Skeletal muscle tissue (tissue), 4 donors: ENCODE data around the gene LYSMD4. TPM values are rescaled to one million over a fixed set of nuclear protein-coding genes. Genes with fewer than 3 reads are reported as not detected.

Experiments used
- H3K27ac ChIP-seq: one replicate; pipeline ENCODE4 v1.7.0; 2013; ENCODE audit warnings: mild to moderate bottlenecking, low read depth, low read length, inconsistent platforms
- H3K27me3 ChIP-seq, 3 donors: one replicate each; pipeline ENCODE4 v1.7.0; 2013; ENCODE audit warnings: low read length in 3 of 3; ENCODE audit not compliant: control insufficient read depth in 3 of 3, insufficient read depth in 3 of 3
- H3K36me3 ChIP-seq, 3 donors: one replicate each; pipeline ENCODE4 v1.7.0; 2013; ENCODE audit warnings: low read length in 3 of 3; ENCODE audit not compliant: control insufficient read depth in 3 of 3, insufficient read depth in 3 of 3
- H3K4me1 ChIP-seq, 3 donors: one replicate each; pipeline ENCODE4 v1.7.0; 2013; ENCODE audit warnings: low read length in 3 of 3, mild to moderate bottlenecking in 3 of 3; ENCODE audit not compliant: control insufficient read depth in 3 of 3, insufficient read depth in 3 of 3
- H3K4me3 ChIP-seq, 3 donors: one replicate each; pipeline ENCODE4 v1.7.0; 2013; ENCODE audit warnings: low read length in 3 of 3
- H3K9ac ChIP-seq, 3 donors: one replicate each; pipeline ENCODE4 v1.7.0; 2013; ENCODE audit warnings: low read length in 3 of 3, mild to moderate bottlenecking in 3 of 3, moderate library complexity in 2 of 3, low read depth in 1 of 3
- H3K9me3 ChIP-seq, 3 donors: one replicate each; pipeline ENCODE4 v1.7.0; 2013; ENCODE audit warnings: low read length in 3 of 3; ENCODE audit not compliant: control insufficient read depth in 3 of 3
- total RNA-seq: library from RNA; depleted of rRNA; stranded (reverse); fragments of >200 nt; gene quantifications from one replicate; pipeline ENCODE4 v1.2.3, GENCODE V29; 2014
- donor health status: Osteomylitis.

Gene LYSMD4
- total RNA-seq, 1 donor from 2014 or later = 11.0 TPM

GRCh38 chr15:99732124-99732750 is 1.0 kb downstream of the LYSMD4 start:
- Histone ChIP-seq H3K4me1 (peaks cover 27 to 42% (median 30%) of the 10 kb centered on the region in 3 donors), H3K27ac (peak overlapping the region; percentile 88), H3K9ac (peak overlapping the region; percentile 83 to 92 (median 84))

GRCh38 chr15:99731336-99732123 is 1.7 kb downstream of the LYSMD4 start:
- peaks cover 27 to 42% (median 30%) of the 10 kb centered on the region in 3 donors for H3K4me1 ChIP-seq
- H3K9ac ChIP-seq = peak overlapping the region in 1 of 3 donors; percentile 92
- no peak overlapping the region for H3K27ac ChIP-seq
- peak overlapping the region in 1 of 3 donors; percentile 83 for H3K4me3 ChIP-seq
- no peaks in the 10 kb centered on the region for H3K9me3 ChIP-seq
- H3K36me3 ChIP-seq = peaks cover 0 to 9% (median 2%) of the 10 kb centered on the region in 3 donors
- no peaks in the 10 kb centered on the region for H3K27me3 ChIP-seq

More at GRCh38 chr15:99732124-99732750, 1.0 kb downstream of the LYSMD4 start:
- Histone ChIP-seq H3K36me3 (peaks cover 0 to 9% (median 2%) of the 10 kb centered on the region in 3 donors), H3K27me3 (no peaks in the 10 kb centered on the region), H3K9me3 (no peaks in the 10 kb centered on the region), H3K4me3 (peak overlapping the region; percentile 77 to 83 (median 77))

- Histone ChIP-seq H3K27ac (no peak overlapping the region), H3K9ac (no peak overlapping the region), H3K36me3 (peaks cover 0 to 9% (median 2%) of the 10 kb centered on the region in 3 donors), H3K9me3 (no peaks in the 10 kb centered on the region), H3K4me3 (no peak overlapping the region), H3K4me1 (peaks cover 27 to 42% (median 30%) of the 10 kb centered on the region in 3 donors), H3K27me3 (no peaks in the 10 kb centered on the region)
Observed at GRCh38 chr15:99729920-99730319, 3.3 kb downstream of the LYSMD4 start.

- peaks cover 0 to 9% (median 2%) of the 10 kb centered on the region in 3 donors for H3K36me3 ChIP-seq
- no peak overlapping the region for H3K27ac ChIP-seq
Observed at GRCh38 chr15:99729327-99729726, 3.9 kb downstream of the LYSMD4 start.

GRCh38 chr15:99728916-99729315 is 4.3 kb downstream of the LYSMD4 start:
- Histone ChIP-seq H3K27ac (peak overlapping the region; percentile 9), H3K9ac (peak overlapping the region in 2 of 3 donors; percentile 18 to 50), H3K4me1 (peaks cover 27 to 42% (median 30%) of the 10 kb centered on the region in 3 donors), H3K4me3 (peak overlapping the region; percentile 12 to 45 (median 35)), H3K9me3 (no peaks in the 10 kb centered on the region), H3K27me3 (no peaks in the 10 kb centered on the region), H3K36me3 (peaks cover 0 to 9% (median 2%) of the 10 kb centered on the region in 3 donors)

More at GRCh38 chr15:99729327-99729726, 3.9 kb downstream of the LYSMD4 start:
- Histone ChIP-seq H3K27me3 (no peaks in the 10 kb centered on the region), H3K9me3 (no peaks in the 10 kb centered on the region), H3K9ac (no peak overlapping the region), H3K4me1 (peaks cover 27 to 42% (median 30%) of the 10 kb centered on the region in 3 donors), H3K4me3 (no peak overlapping the region)

GRCh38 chr15:99727733-99728132 is 5.5 kb downstream of the LYSMD4 start:
- Histone ChIP-seq H3K4me1 (peaks cover 27 to 44% (median 30%) of the 10 kb centered on the region in 3 donors), H3K9me3 (no peaks in the 10 kb centered on the region), H3K9ac (peak overlapping the region in 1 of 3 donors; percentile 50), H3K4me3 (no peak overlapping the region), H3K27me3 (no peaks in the 10 kb centered on the region), H3K27ac (no peak overlapping the region), H3K36me3 (peaks cover 0 to 9% (median 2%) of the 10 kb centered on the region in 3 donors)

- Histone ChIP-seq H3K36me3 (peaks cover 0 to 9% (median 2%) of the 10 kb centered on the region in 3 donors), H3K9me3 (no peaks in the 10 kb centered on the region), H3K9ac (no peak overlapping the region), H3K27me3 (no peaks in the 10 kb centered on the region), H3K27ac (no peak overlapping the region), H3K4me1 (peaks cover 27 to 40% (median 27%) of the 10 kb centered on the region in 3 donors), H3K4me3 (no peak overlapping the region)
Observed at GRCh38 chr15:99727330-99727729, 5.9 kb downstream of the LYSMD4 start.

GRCh38 chr15:99726333-99726732 is 6.9 kb downstream of the LYSMD4 start:
- H3K4me3 ChIP-seq = no peak overlapping the region
- no peak overlapping the region for H3K27ac ChIP-seq
- no peaks in the 10 kb centered on the region for H3K27me3 ChIP-seq
- H3K4me1 ChIP-seq = peaks cover 25 to 42% (median 25%) of the 10 kb centered on the region in 3 donors
- no peaks in the 10 kb centered on the region for H3K9me3 ChIP-seq
- no peak overlapping the region for H3K9ac ChIP-seq
- H3K36me3 ChIP-seq = peaks cover 0 to 9% (median 0%) of the 10 kb centered on the region in 3 donors

- Histone ChIP-seq H3K9me3 (no peaks in the 10 kb centered on the region), H3K27me3 (no peaks in the 10 kb centered on the region), H3K4me1 (peaks cover 30 to 46% (median 34%) of the 10 kb centered on the region in 3 donors), H3K4me3 (no peak overlapping the region), H3K9ac (no peak overlapping the region), H3K36me3 (no peaks in the 10 kb centered on the region), H3K27ac (no peak overlapping the region)
Observed at GRCh38 chr15:99722406-99722805, 10.8 kb downstream of the LYSMD4 start.

- H3K27ac ChIP-seq = peak overlapping the region; percentile 59
- no peak overlapping the region for H3K4me3 ChIP-seq
- H3K27me3 ChIP-seq = no peaks in the 10 kb centered on the region
- no peaks in the 10 kb centered on the region for H3K36me3 ChIP-seq
- peaks cover 34 to 50% (median 39%) of the 10 kb centered on the region in 3 donors for H3K4me1 ChIP-seq
- no peak overlapping the region for H3K9ac ChIP-seq
- H3K9me3 ChIP-seq = no peaks in the 10 kb centered on the region
Observed at GRCh38 chr15:99721896-99722295, 11.3 kb downstream of the LYSMD4 start.
